ENCODE measurements around the gene MSRB1. TPM values are rescaled to one million over a fixed set of nuclear protein-coding genes. Genes with fewer than 3 reads are reported as not detected.

MSRB1 gene
- 26.1 and 38.7 TPM in 2 replicates for total RNA-seq (2014; rRNA removed; shearing (Covaris generic))
- polyA plus RNA-seq (2015; cell fraction: cytosol; rRNA removed), result 30.0 and 33.5 TPM in 2 replicates
- polyA plus RNA-seq (2015; cell fraction: nucleus; rRNA removed), result 13.0 and 14.8 TPM in 2 replicates

- DNase-seq (ENCODE audit: low read depth), result peak; percentile 93
These were observed at the start of gene MSRB1 for GRCh38 chr16:1942810-1943726. TSS of gene MSRB1 (minus strand) at chr16:1943199. CDS start at chr16:1943156, 43 bp downstream.

GRCh38 chr16:1991948-1992703 is 49.1 kb upstream of the MSRB1 start:
- no peak for DNase-seq (ENCODE audit: low read depth)

DNA sequence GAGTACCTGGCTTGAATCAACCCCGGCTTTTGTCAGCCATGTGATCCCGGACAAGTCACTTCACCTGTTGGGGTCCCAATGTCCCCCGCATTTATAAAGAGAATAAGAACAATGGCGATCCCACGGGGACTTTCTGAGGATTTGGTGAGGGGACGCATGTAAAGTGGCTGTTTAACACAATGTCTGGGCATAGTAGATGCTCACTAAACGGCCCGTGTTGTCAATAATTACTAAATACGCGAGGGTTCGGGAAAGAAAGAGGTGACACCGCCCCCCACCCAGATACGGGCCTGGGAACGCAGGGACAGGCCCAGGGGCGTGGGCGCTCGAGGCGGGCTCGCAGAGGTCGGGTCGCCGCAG is 48.6 kb upstream of the MSRB1 start:
- no peak for DNase-seq (ENCODE audit: low read depth)

DNA sequence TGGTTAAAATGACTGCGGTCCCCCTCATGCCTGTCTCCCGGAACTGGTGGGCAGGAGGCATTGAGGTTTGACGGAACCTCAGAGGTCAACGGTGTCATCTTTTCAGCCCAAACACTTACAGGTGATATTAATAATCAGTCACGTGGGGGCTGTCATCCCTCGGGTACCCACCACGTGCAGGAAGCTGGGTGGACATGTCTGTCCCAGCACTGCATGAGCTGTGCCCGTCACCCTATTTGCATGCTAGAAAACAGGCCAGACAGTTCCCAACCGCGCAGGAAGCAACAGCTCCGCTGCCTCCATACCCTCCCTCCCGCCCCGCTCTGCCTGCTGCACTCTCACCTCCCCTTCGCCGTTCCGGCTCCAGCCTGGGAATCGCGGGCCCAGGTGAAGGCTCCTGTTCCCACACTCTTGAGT is 48.1 kb upstream of the MSRB1 start:
- no peak for DNase-seq (ENCODE audit: low read depth)

DNA sequence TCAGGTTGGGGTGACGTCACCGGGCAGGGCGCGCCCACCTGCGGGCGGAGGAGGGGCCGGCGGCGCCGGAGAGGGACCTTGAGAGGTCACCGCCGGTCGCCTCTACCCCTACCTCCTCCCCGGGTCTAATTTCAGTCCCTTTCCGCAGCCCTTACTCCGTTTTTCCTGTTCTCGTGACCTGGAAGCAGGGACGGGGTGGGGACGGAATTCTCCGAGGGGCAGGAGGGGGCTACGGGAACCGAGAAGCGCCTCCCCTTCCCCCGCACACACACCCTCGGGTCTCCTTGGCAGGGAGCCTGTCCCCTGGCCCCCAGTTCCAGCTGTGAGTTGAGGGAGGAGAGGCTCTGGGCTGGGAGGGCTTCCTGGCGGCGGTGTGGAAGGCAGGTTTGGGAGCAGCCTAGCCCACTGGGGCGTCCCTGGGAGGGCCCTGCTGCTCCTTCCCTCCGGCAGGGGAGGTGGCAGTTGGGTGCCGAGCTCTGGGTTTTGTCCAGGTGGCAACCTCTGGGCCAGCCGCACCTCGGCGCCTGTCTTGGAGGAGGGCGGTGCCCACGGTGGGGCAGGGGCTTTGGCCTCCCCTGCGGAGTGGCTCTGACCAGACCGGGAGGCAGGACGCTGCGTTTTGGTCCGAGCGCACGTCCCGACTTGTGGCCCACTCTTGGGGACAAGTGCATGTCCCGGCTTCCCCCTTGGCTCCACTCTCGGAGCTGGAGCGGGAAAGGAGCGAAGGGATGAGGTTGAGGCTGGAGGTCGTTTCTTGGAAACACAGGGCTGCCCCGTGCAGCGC is 47.5 kb upstream of the MSRB1 start:
- no peak for DNase-seq (ENCODE audit: low read depth)

DNA sequence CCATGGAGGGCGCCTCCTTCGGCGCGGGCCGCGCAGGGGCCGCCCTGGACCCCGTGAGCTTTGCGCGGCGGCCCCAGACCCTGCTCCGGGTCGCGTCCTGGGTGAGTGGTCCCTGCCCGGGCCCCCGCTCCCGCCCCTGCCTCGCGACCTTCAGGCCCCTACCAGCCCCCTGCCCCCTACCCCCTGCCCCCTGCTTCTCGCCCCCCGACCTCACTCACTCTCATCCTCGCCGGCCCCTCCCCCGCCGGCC is 47.0 kb upstream of the MSRB1 start:
- no peak for DNase-seq (ENCODE audit: low read depth)

GRCh38 chr16:1989209-1990100 is 46.5 kb upstream of the MSRB1 start, which contains the start of gene SYNGR3:
TSS of gene SYNGR3 (plus strand) at chr16:1989970. CDS start at chr16:1990103, 133 bp downstream.
- DNase-seq (ENCODE audit: low read depth), result no peak

DNA sequence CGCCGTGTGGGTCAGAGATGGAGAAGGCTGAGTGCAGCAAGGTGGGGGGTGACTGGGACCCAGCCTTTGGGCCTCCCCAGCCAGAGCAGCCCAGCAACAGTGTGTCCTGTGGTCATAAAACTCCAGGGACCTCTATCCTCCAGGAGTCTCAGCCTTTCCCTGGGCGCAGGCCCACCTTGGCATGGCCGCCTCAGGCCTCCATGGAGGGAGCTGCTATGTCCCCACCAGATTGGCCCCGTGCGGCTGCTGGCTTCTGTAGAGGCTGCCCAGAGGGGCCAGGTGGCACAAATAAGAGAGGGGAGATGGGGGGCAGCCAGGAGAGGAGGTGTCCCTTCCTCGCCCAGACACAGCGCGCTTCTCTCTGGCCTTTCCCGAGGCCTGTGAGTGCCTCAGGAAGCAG is 44.2 kb upstream of the MSRB1 start:
- DNase-seq (ENCODE audit: low read depth), result no peak

DNA sequence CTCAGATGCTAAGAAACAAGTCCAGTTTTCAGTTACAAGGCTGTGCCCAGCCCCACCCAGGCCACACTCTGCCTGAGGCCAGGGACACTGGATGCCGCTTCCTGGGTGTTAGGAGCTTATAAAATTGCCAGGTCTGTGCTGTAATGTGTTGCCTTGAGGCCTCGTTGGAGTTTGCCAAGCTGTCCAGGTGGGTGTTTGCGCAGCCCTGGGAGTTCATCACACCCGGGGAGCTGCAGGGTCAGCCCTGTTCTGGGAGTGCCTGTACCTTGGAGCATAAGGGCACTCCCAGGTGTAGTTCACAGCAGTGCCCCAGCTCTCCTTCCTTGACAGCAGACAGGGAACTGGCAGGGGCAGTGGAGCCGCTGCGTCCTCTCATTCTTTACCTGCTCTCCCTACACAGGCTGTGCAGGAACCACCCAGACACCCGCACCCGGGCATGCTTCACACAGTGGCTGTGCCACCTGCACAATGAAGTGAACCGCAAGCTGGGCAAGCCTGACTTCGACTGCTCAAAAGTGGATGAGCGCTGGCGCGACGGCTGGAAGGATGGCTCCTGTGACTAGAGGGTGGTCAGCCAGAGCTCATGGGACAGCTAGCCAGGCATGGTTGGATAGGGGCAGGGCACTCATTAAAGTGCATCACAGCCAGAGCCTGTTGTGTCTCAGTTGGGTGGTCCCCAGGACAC is 42.6 kb upstream of the MSRB1 start:
- no peak for DNase-seq (ENCODE audit: low read depth)

GRCh38 chr16:1984347-1985225 is 41.6 kb upstream of the MSRB1 start:
- DNase-seq (ENCODE audit: low read depth), result no peak

GRCh38 chr16:1983544-1984346 is 40.7 kb upstream of the MSRB1 start, which contains the start of gene GFER:
TSS of gene GFER (plus strand) at chr16:1984193. CDS start at chr16:1984219, 26 bp downstream.
- peak; percentile 88 for DNase-seq (ENCODE audit: low read depth)

DNA sequence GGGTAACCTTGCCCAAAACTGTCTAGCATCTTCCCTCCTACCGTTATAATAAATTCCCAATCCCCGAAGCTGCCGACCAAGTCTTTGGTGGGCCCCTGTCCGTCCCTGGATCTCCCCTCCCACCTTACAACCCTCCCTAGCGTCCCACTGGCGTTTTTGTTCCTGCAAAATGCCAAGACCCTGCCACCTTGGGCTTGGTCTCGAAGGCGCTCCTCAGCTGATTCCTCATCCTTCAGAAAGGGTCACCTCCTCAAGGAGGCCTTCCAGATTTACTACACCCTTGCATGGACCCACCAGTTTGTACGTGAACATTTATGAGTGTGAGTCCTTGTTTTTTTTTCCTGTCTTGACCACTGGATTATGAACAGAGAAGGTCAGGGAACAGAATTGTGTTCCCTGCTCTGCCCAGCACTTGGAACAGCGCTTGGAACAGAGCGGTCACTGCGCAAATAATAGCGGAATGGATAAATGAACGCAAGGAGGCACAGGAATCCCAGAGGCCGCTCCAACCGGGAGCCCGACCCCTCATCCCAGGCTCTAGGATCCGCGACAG is 40.1 kb upstream of the MSRB1 start:
- no peak for DNase-seq (ENCODE audit: low read depth)

- DNase-seq (ENCODE audit: low read depth), result peak; percentile 75
These were observed 39.0 kb upstream of the MSRB1 start for GRCh38 chr16:1982013-1982433.

- DNase-seq (ENCODE audit: low read depth), result no peak
These were observed 38.4 kb upstream of the MSRB1 start, which contains the start of gene NOXO1 for GRCh38 chr16:1981398-1981836. TSS of gene NOXO1 (minus strand) at chr16:1981469. CDS start at chr16:1981179, 290 bp downstream.

DNA sequence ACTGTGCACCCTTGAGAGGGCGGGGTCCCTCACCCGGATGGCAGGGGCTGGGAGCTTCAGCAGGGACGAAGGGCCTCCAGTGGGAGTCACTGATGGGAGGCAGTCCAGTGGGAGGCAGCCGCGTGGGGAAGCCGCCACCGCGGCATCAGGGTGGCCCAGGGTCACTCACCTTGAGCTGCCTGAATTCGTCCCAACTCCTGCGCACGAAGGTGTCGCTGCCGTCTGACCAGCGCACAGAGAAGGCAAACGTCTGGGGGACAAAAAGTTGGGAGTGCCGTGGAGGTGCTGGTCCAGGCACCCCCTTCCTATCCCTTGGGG is 37.7 kb upstream of the MSRB1 start:
- no peak for DNase-seq (ENCODE audit: low read depth)

DNA sequence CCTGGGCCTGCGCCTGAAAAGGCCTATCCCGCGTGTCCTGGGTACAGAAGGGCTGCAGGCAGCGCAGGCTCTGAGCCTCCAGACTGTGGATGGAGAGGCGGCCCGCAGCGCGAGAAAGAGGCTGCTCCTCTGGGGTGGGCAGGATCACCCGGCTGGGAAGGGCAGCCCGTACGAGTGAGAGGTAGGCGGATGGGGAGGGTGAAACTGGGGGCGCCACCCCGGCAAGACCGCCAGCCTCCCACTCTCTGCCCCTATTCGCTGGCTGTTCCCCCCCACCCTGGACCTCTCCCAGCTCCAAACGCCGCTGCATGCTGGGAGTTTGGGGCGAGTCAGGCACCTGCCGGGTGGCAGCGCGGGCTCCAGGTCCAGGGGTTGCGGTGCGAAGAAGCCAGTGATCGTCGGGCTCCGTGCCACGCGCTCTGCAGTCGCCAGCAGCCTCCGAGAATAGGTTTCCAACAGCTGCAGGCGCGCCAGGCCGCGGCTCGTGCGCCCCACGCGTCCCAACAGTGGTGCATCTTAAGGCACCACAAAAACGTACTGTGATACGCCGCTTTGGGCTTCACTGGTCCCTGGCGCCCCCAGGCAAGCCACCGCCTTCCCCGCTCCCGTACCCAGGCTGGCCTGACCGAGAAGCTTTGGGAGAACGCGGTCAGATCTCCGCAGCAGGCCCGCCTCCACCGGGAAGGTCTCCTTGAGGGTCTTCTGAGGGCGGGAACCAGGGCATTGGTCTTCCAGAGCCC is 37.2 kb upstream of the MSRB1 start:
- no peak for DNase-seq (ENCODE audit: low read depth)
